ENCODE data around the gene SUCO. TPM values are rescaled to one million over a fixed set of nuclear protein-coding genes. Genes with fewer than 3 reads are reported as not detected.
A peak's percentile ranks its signal among the peaks of the same experiment; 100 is the strongest.

SUCO gene
- total RNA-seq, 4 donors from 2014 or later: 27.7 to 63.2 (median 42.9) TPM

DNA sequence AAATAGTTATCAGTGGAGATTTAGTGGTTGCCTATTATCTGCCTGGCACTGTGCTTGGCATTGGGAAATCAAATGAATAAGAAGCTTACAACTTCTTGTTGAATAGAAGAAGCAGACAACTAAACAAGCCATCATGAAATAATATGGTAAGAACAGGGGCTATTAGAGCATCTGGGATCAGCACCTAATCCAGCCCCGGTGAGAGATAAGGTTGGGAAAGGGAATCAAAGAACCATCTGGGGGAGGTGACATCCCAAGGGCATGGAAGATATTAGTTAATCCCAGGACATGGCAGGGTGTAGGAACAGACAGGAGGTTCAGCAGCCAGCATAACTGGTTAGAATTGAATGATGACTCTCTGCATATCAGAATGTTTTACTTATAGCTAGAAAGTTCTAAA is 36.3 kb upstream of the SUCO start:
- DNase-seq: no peak
- Histone ChIP-seq H3K36me3 (no peaks in the 10 kb centered on the region), H3K27ac (peak overlapping the region in 1 of 4 donors; percentile 46), H3K9me3 (no peaks in the 10 kb centered on the region), H3K27me3 (no peaks in the 10 kb centered on the region), H3K4me1 (peaks cover 0 to 25% (median 2%) of the 10 kb centered on the region in 4 donors), H3K4me3 (no peak overlapping the region)
- TF ChIP-seq, protein P1, sequence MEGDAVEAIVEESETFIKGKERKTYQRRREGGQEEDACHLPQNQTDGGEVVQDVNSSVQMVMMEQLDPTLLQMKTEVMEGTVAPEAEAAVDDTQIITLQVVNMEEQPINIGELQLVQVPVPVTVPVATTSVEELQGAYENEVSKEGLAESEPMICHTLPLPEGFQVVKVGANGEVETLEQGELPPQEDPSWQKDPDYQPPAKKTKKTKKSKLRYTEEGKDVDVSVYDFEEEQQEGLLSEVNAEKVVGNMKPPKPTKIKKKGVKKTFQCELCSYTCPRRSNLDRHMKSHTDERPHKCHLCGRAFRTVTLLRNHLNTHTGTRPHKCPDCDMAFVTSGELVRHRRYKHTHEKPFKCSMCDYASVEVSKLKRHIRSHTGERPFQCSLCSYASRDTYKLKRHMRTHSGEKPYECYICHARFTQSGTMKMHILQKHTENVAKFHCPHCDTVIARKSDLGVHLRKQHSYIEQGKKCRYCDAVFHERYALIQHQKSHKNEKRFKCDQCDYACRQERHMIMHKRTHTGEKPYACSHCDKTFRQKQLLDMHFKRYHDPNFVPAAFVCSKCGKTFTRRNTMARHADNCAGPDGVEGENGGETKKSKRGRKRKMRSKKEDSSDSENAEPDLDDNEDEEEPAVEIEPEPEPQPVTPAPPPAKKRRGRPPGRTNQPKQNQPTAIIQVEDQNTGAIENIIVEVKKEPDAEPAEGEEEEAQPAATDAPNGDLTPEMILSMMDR (IDR thresholded peaks at IDR 0.05): no peak
- no peak for TF ChIP-seq POLR2A (IDR thresholded peaks at IDR 0.05)

GRCh38 chr1:172497230-172497629 is 35.7 kb upstream of the SUCO start:
- Histone ChIP-seq H3K27ac (no peak overlapping the region), H3K4me3 (no peak overlapping the region), H3K9me3 (no peaks in the 10 kb centered on the region), H3K27me3 (no peaks in the 10 kb centered on the region), H3K36me3 (no peaks in the 10 kb centered on the region), H3K4me1 (peaks cover 0 to 25% (median 2%) of the 10 kb centered on the region in 4 donors)
- DNase-seq: no peak
- no peak for TF ChIP-seq POLR2A (IDR thresholded peaks at IDR 0.05)
- TF ChIP-seq, protein P1 (IDR thresholded peaks at IDR 0.05): no peak

- no peak for DNase-seq
- Histone ChIP-seq H3K36me3 (no peaks in the 10 kb centered on the region), H3K4me1 (peaks cover 0 to 25% (median 2%) of the 10 kb centered on the region in 4 donors), H3K4me3 (no peak overlapping the region), H3K27ac (peak overlapping the region in 2 of 4 donors; percentile 79 to 86), H3K27me3 (no peaks in the 10 kb centered on the region), H3K9me3 (no peaks in the 10 kb centered on the region)
- TF ChIP-seq POLR2A (IDR thresholded peaks at IDR 0.05): no peak
- TF ChIP-seq, protein P1 (IDR thresholded peaks at IDR 0.05): no peak
Measured at GRCh38 chr1:172498857-172499256, 34.1 kb upstream of the SUCO start.

- DNase-seq: peak in 2 of 3 donors; percentile 66 to 87
Measured at GRCh38 chr1:172499636-172500141, 33.3 kb upstream of the SUCO start.

GRCh38 chr1:172500207-172500606 is 32.7 kb upstream of the SUCO start:
- Histone ChIP-seq H3K27me3 (no peaks in the 10 kb centered on the region), H3K4me1 (peaks cover 0 to 25% (median 2%) of the 10 kb centered on the region in 4 donors), H3K27ac (peak overlapping the region in 3 of 4 donors; percentile 58 to 86 (median 79)), H3K4me3 (no peak overlapping the region), H3K9me3 (no peaks in the 10 kb centered on the region), H3K36me3 (no peaks in the 10 kb centered on the region)
- TF ChIP-seq POLR2A (IDR thresholded peaks at IDR 0.05): no peak
- TF ChIP-seq, protein P1 (IDR thresholded peaks at IDR 0.05): no peak
- DNase-seq: no peak

More at GRCh38 chr1:172499636-172500141, 33.3 kb upstream of the SUCO start:
- TF ChIP-seq, protein P1 (IDR thresholded peaks at IDR 0.05): no peak
- peak; percentile 72 to 73 for TF ChIP-seq POLR2A (IDR thresholded peaks at IDR 0.05)
- H3K27ac ChIP-seq: peak overlapping the region in 3 of 4 donors; percentile 58 to 86 (median 79)
- no peaks in the 10 kb centered on the region for H3K27me3 ChIP-seq
- no peaks in the 10 kb centered on the region for H3K9me3 ChIP-seq
- H3K4me1 ChIP-seq: peaks cover 0 to 25% (median 2%) of the 10 kb centered on the region in 4 donors
- H3K4me3 ChIP-seq: no peak overlapping the region
- H3K36me3 ChIP-seq: no peaks in the 10 kb centered on the region
